GM12801 (cell line): ENCODE results near the gene SPATS2.

Experiments used
- CTCF ChIP-seq: IDR thresholded peaks from one replicate; pipeline ENCODE4 v1.5.1; 2011; ENCODE audit warnings: control low read depth; ENCODE audit not compliant: insufficient read length; ENCODE audit errors: extremely low read depth

SPATS2 gene

GRCh38 chr12:49451468-49452259, 84.4 kb downstream of the SPATS2 start:
- TF ChIP-seq CTCF: no peak

DNA sequence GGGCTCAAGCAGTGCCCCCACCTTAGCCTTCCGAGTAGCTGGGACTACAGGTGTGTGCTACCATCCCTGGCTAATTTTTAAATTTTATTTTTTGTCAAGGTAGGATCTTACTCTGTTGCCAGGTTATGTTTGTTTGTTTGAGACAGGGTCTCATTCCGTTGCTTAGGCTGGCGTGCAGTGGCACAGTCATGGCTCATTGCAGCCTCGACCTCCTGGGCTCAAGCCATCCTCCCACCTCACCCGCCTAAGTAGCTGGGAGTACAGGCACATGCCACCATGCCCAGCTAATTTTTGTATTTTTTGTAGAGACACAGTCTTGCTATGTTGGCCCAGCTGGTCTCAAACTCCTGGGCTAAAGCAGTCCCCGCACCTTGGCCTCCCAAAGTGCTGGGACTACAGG, 88.2 kb downstream of the SPATS2 start:
- no peak for TF ChIP-seq CTCF

- TF ChIP-seq CTCF: no peak
These were observed 88.9 kb downstream of the SPATS2 start for GRCh38 chr12:49456131-49456679.

GRCh38 chr12:49458816-49459215, 91.6 kb downstream of the SPATS2 start:
- TF ChIP-seq CTCF: no peak

GRCh38 chr12:49461221-49461620, 94.0 kb downstream of the SPATS2 start:
- no peak for TF ChIP-seq CTCF

- no peak for TF ChIP-seq CTCF
These were observed 95.0 kb downstream of the SPATS2 start for GRCh38 chr12:49462083-49462744.

DNA sequence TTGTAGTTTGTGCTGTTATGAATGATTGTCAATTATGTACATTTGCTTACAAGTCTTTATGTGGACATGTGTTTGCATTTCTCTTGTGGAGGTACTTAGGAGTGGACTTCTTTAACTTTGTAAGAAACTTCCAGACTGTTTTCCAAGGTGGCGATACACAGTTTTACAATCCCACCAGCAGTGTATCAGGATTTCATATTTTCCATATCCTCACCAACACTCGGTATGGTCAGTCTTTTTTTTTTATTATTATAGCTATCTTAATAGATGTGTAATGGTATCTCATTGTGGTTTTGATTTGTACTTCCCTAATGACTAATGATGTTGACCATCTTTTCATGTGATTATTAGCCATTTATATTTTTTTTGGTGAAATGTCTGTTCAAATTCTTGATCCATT, 97.9 kb downstream of the SPATS2 start:
- TF ChIP-seq CTCF: no peak
